ENCODE results near the gene TPRX1.

DNA sequence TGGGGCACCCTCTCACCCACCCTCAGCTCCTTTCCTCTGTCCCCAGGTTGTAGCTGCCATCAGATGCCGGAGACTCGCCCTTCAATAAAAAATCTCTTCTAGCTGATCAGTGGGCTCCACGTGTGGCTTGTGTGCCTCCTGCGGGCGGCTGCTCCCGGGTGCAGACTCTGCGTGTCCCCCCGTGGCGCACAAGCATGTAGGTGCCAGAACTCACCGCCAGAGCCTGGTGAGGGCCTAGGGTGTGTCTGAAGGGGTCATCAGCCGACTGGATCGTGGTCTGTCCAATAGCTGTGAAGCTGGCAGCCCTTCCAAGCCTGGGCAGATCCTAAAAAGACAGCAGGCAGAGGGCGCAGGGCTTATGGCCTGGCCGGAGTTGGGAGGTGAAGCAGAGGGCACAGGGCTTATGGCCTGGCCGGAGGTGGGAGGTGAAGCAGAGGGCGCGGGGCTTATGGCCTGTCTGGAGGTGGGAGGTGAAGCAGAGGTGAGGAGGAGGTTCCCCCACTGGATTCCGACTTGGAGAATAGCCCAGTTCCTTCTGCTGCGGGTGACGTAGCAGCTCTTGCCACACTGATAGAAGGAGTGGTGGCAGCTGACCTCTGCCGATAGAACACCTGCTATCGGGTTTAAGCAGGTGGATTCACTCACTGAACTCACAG is 47.3 kb downstream of the TPRX1 start:
- TF ChIP-seq, protein P1, sequence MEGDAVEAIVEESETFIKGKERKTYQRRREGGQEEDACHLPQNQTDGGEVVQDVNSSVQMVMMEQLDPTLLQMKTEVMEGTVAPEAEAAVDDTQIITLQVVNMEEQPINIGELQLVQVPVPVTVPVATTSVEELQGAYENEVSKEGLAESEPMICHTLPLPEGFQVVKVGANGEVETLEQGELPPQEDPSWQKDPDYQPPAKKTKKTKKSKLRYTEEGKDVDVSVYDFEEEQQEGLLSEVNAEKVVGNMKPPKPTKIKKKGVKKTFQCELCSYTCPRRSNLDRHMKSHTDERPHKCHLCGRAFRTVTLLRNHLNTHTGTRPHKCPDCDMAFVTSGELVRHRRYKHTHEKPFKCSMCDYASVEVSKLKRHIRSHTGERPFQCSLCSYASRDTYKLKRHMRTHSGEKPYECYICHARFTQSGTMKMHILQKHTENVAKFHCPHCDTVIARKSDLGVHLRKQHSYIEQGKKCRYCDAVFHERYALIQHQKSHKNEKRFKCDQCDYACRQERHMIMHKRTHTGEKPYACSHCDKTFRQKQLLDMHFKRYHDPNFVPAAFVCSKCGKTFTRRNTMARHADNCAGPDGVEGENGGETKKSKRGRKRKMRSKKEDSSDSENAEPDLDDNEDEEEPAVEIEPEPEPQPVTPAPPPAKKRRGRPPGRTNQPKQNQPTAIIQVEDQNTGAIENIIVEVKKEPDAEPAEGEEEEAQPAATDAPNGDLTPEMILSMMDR (IDR thresholded peaks at IDR 0.05; ENCODE audit: low read depth, low read length) = no peak
- no peak for TF ChIP-seq MYC (IDR thresholded peaks at IDR 0.05; ENCODE audit: low read depth, low read length)
